NCI-H2171 (cell line): ENCODE data around the gene DBN1.

Source experiments
- DNase-seq: peaks from one replicate; lab custom pipeline; 2025; lab: John Stamatoyannopoulos, UW

Gene DBN1

GRCh38 chr5:177472460-177473442 is 683 bp downstream of the DBN1 start:
- DNase-seq: peak; percentile 27

DNA sequence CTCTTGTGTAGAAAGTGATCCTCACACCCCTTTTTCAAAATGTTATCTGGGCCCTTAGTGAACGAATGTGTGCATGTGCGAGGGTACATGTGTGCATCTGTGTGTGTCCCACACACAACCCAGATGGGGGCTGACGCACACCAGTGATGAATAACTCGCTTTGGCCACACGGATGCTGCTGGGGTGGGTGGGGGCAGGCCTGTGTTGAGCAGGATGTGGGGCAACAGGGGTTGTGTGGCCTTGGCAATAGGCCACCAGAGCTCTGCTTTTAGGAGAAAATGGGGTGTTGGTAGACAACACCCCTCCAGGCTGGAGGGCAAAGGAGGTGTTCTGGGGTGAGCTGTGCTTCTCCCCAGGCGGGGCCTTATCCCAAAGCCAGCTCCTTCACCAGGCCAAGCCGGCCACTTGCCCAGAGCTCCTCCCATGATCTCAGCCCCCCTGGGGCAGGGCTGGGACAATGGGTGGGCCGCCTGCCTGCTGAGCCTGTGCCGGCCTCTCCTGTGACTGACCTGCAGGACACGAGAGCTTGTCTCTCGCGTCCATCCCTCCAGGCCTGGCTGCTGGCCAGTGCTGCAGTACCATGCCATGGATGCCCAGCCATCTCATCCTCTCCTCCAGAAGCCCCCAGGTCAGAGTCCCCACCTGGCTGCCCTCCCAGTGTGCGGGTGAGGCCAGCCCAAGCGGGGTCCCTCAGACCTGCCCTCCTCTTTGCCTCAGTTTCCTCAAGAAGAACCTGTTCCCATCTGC is 1.7 kb downstream of the DBN1 start:
- no peak for DNase-seq

- no peak for DNase-seq
Observed at GRCh38 chr5:177470759-177471536, 2.5 kb downstream of the DBN1 start.

GRCh38 chr5:177469750-177470525 is 3.5 kb downstream of the DBN1 start:
- DNase-seq: no peak

GRCh38 chr5:177468685-177469628 is 4.5 kb downstream of the DBN1 start:
- DNase-seq: no peak

- DNase-seq: no peak
Observed at GRCh38 chr5:177468329-177468684, 5.1 kb downstream of the DBN1 start.

- no peak for DNase-seq
Observed at GRCh38 chr5:177467436-177467835, 6.0 kb downstream of the DBN1 start.

GRCh38 chr5:177466861-177467260 is 6.6 kb downstream of the DBN1 start:
- no peak for DNase-seq

GRCh38 chr5:177465044-177465443 is 8.4 kb downstream of the DBN1 start:
- no peak for DNase-seq

- no peak for DNase-seq
Observed at GRCh38 chr5:177462021-177462670, 11.3 kb downstream of the DBN1 start.

DNA sequence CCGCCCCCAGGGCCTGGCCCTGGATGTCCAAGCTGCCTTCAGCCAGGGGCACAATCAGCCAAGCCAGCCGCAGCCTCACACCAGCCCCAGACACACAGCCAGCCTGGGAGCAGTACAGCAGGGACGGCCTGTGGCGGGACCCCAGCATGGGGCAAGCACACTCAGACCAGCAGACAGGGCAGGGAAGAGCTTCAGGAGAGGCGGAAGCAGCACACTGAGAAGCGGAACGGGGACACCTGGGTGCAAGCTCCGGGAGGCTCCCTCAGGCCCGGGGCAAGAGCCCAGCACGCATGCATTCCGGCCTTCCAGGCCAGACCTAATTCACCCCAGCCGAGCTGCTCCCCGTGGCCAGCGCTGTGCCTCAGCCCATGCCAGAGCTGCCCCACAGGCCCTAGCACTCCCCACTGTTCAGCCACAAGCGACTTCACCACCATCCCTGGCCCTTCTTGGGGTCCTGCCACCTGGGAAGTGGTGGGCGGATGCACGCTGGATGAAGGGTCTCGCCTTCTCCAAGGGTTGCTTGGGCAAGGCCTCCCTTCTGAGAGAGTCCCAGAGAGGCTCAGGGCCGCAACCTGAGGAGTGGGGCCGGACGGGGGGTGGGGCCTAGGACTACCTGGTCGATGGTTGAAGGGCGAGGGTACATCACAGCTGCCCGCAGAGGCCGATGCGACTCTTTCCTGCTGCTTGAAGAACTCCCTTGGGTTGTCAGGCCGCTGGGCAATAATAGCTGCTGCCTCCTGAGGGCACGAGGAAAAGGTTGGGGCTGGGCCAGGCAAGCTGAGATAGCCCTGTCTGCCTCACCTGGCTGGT is 13.4 kb downstream of the DBN1 start:
- DNase-seq: no peak

GRCh38 chr5:177459357-177459756 is 14.1 kb downstream of the DBN1 start:
- DNase-seq: no peak

- DNase-seq: no peak
Observed at GRCh38 chr5:177458912-177459350, 14.5 kb downstream of the DBN1 start.

DNA sequence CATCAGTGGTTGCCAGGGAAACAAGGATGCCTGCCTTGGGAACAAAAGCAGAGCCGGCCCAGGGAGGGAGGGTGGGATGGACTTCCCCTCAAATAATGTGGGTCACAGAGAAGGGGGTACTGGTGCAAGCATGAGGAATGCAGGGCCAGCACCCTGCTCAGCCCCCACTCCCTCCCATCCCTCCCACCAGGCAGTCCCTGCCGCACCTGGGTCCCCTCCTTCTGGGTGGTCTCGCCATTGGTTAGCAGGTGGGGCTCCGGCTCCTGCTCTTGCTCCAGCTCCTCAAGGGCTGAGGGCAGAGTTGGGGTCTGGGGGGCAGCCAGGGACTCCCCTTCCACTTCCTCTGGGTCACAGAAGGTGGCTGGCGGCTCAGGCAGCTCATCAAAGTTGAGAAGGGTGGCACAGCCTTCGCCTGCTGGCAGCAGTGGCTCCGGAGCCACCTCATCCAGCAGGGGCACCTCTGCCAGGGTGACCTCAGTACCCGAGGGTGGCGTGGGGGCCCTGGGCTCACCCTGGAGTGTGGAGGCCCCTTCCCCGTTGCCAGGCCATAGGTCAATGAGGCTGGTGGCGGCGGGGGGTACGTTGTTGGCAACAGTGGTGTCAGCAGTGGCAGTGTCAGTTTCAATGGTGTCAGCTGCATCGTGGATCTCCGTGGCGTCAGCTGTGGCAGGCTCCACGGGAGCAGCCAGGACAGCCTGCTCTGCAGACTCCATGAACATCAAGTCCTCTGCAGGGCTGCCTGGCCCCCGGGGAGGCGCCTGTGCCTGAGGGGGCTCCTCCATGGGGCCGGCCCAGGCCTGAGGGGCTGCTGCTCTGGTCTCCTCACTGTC is 15.4 kb downstream of the DBN1 start:
- no peak for DNase-seq

DNA sequence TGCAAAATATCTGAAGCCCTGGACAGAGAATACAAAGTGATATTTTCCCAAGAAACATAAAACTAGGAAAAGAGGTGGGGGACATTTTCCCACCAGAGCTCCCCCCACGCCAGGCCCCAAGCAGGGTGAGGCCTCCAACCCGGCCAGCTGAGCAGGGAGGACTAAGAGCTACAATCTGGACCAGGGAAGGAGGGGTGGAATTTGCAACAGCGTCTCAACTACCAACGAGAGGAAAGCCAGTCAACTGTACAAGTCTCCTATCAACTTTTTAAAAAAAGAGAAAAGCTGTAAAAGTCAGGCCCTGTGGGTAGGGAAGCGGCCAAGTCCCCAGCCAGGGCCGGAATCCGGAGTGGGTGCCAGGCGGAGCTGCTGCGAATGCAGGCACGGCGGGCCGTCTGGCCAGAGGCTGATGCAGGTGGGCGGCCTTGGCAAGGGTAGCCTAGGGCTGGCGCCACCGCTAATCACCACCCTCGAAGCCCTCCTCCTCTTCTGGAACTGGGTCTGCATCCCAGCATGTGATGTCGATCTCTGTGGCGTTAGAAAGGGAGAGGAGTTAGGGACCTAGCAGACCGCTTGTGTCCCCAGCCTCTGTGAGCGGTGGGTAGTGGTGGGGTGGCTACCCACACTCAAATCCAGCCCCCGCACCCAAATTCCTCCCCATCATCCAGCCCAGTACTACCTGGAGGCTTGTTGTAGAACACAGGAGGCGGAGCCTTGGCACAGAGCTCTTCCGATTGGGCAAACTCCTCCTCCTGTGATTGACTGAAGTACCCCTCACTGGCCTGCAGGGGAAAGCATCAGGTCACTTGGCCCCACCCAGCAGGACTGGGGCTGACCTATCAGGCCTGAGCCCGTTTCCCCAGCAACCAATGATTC is 16.2 kb downstream of the DBN1 start:
- DNase-seq: peak; percentile 41

- DNase-seq: no peak
Observed at GRCh38 chr5:177456591-177456964, 16.9 kb downstream of the DBN1 start.
